Subcutaneous preadipocyte (primary cell): ENCODE results near the gene SLC27A4. TPM values are rescaled to one million over a fixed set of nuclear protein-coding genes. Genes with fewer than 3 reads are reported as not detected.

Experiments
- total RNA-seq: library from RNA; depleted of rRNA; stranded (reverse); fragments of >200 nt; gene quantifications from 2 replicates; pipeline ENCODE4 v1.2.3, GENCODE V29; 2012

Gene SLC27A4
- total RNA-seq = 22.8 and 29.9 TPM in 2 replicates

GRCh38 chr9:128339761-128340690 is at the start of gene SLC27A4:
Gene SLC27A4, plus strand, starts transcription at chr9:128340527. Its CDS starts 2,606 bp downstream, at chr9:128343133.

GRCh38 chr9:128322404-128323211 is 17.7 kb upstream of the SLC27A4 start, which contains the start of the genes COQ4 and TRUB2:
Gene COQ4, plus strand, starts transcription at chr9:128322839. Its CDS starts 20 bp downstream, at chr9:128322859.
Gene TRUB2, minus strand, starts transcription at chr9:128322447. Its CDS starts 39 bp downstream, at chr9:128322408.

GRCh38 chr9:128370752-128371629 is 30.7 kb downstream of the SLC27A4 start, which contains the start of gene URM1:
Gene URM1, plus strand, starts transcription at chr9:128371374. Its CDS starts 7 bp downstream, at chr9:128371381.

Other genes starting within 250 kb of the SLC27A4 start
- 57.1 and 61.7 TPM in 2 replicates for gene PTGES2, start 212.8 kb upstream of the SLC27A4 start, total RNA-seq
- not detected in 2 replicates for gene LCN2, start 191.1 kb upstream of the SLC27A4 start, total RNA-seq
- gene BBLN, start 180.3 kb upstream of the SLC27A4 start, total RNA-seq = 19.9 and 26.1 TPM in 2 replicates
- 37.1 and 40.1 TPM in 2 replicates for gene CIZ1, start 149.0 kb upstream of the SLC27A4 start, total RNA-seq
- 23.1 and 45.6 TPM in 2 replicates for gene DNM1, start 137.1 kb upstream of the SLC27A4 start, total RNA-seq
- gene GOLGA2, start 64.5 kb upstream of the SLC27A4 start, total RNA-seq = 61.4 and 70.2 TPM in 2 replicates
- gene SWI5, start 64.3 kb upstream of the SLC27A4 start, total RNA-seq = 19.5 and 23.1 TPM in 2 replicates
- gene TRUB2, start 18.1 kb upstream of the SLC27A4 start, total RNA-seq = 21.7 and 26.2 TPM in 2 replicates
- 43.0 and 45.9 TPM in 2 replicates for gene COQ4, start 17.7 kb upstream of the SLC27A4 start, total RNA-seq
- gene URM1, start 30.8 kb downstream of the SLC27A4 start, total RNA-seq = 28.2 and 32.7 TPM in 2 replicates
- gene CERCAM, start 80.3 kb downstream of the SLC27A4 start, total RNA-seq = 55.1 and 75.0 TPM in 2 replicates
- gene ODF2, start 115.5 kb downstream of the SLC27A4 start, total RNA-seq = 41.5 and 55.9 TPM in 2 replicates
- 33.1 and 39.5 TPM in 2 replicates for gene GLE1, start 164.2 kb downstream of the SLC27A4 start, total RNA-seq
- 283 and 383 TPM in 2 replicates for gene SPTAN1, start 212.1 kb downstream of the SLC27A4 start, total RNA-seq